ENCODE results near the gene DHDDS. TPM values are rescaled to one million over a fixed set of nuclear protein-coding genes. Genes with fewer than 3 reads are reported as not detected.
"Not testable (repeated sequence)": the region's sequence is repeated elsewhere in the genome, so short reads cannot be mapped to it uniquely, and the experiment has no call there.

Gene DHDDS
- total RNA-seq, 1 experiment from 2014 or later: 56.7 TPM

GRCh38 chr1:26515836-26516235 is 83.7 kb downstream of the DHDDS start:
- ATAC-seq; H3K36me3 ChIP-seq (ENCODE audit: control insufficient read depth, insufficient read depth, low read length); H3K27ac ChIP-seq (ENCODE audit: low read length); H3K27me3 ChIP-seq (ENCODE audit: control insufficient read depth, insufficient read depth, low read length); BruUV-seq (replicated peaks); H3K4me1 ChIP-seq (ENCODE audit: control insufficient read depth, insufficient read depth, low read length); H3K9me3 ChIP-seq (ENCODE audit: control insufficient read depth, insufficient read depth, low read depth, low read length); in situ Hi-C loops (cut with HindIII; ENCODE audit: low pct_unique_long_range_greater_than_20kb, low sequenced_read_pairs); intact Hi-C loops (cut with micrococcal nuclease; ENCODE audit: unreplicated experiment); H3K4me3 ChIP-seq (ENCODE audit: low read depth in 2 of 2, low read length in 2 of 2); CTCF ChIA-PET; DNase-seq (ENCODE audit: low read depth, low spot score): not testable (repeated sequence)
- POLR2A ChIA-PET: interaction anchor here (0.7 kb wide), 2 partner anchors 76 to 242 kb away, joined by 3 to 4 read pairs; no protein-coding TSS in a partner anchor

- intact Hi-C loops (cut with micrococcal nuclease; ENCODE audit: unreplicated experiment): no loop called here
- H3K36me3 ChIP-seq (ENCODE audit: control insufficient read depth, insufficient read depth, low read length): no peaks in the 10 kb centered on the region
- TF ChIP-seq REST (IDR thresholded peaks at IDR 0.05; ENCODE audit: insufficient read depth in 1 of 2, low read depth in 2 of 2, low read length in 1 of 2) (no peak), POLR2AphosphoS5 (IDR thresholded peaks at IDR 0.05; ENCODE audit: low read depth, low read length) (no peak)
- CTCF ChIA-PET: no interaction called here
- no peak for DNase-seq (ENCODE audit: low read depth, low spot score)
- BruUV-seq (replicated peaks): no TSS peak
- no peak; the same call in 1 of the 2 replicates for ATAC-seq
- no peaks in the 10 kb centered on the region for H3K27me3 ChIP-seq (ENCODE audit: control insufficient read depth, insufficient read depth, low read length)
- no peaks in the 10 kb centered on the region for H3K4me1 ChIP-seq (ENCODE audit: control insufficient read depth, insufficient read depth, low read length)
- POLR2A ChIA-PET: interaction anchor here (0.7 to 1.0 kb wide), 2 partner anchors 17 to 1235 kb away, joined by 3 to 15 read pairs; no protein-coding TSS in a partner anchor
- H3K9me3 ChIP-seq (ENCODE audit: control insufficient read depth, insufficient read depth, low read depth, low read length): no peaks in the 10 kb centered on the region
- no peak overlapping the region for H3K27ac ChIP-seq (ENCODE audit: low read length)
- in situ Hi-C loops (cut with HindIII; ENCODE audit: low pct_unique_long_range_greater_than_20kb, low sequenced_read_pairs): no loop called here
- H3K4me3 ChIP-seq (ENCODE audit: low read depth in 2 of 2, low read length in 2 of 2): no peak overlapping the region
Measured at GRCh38 chr1:26516987-26517765, 85.1 kb downstream of the DHDDS start.

GRCh38 chr1:26517766-26518049 is 85.6 kb downstream of the DHDDS start:
- in situ Hi-C loops (cut with HindIII; ENCODE audit: low pct_unique_long_range_greater_than_20kb, low sequenced_read_pairs) (no loop called here), intact Hi-C loops (cut with micrococcal nuclease; ENCODE audit: unreplicated experiment) (no loop called here)
- Histone ChIP-seq H3K4me3 (ENCODE audit: low read depth in 2 of 2, low read length in 2 of 2) (no peak overlapping the region), H3K9me3 (ENCODE audit: control insufficient read depth, insufficient read depth, low read depth, low read length) (no peaks in the 10 kb centered on the region), H3K27me3 (ENCODE audit: control insufficient read depth, insufficient read depth, low read length) (no peaks in the 10 kb centered on the region), H3K4me1 (ENCODE audit: control insufficient read depth, insufficient read depth, low read length) (no peaks in the 10 kb centered on the region), H3K36me3 (ENCODE audit: control insufficient read depth, insufficient read depth, low read length) (no peaks in the 10 kb centered on the region), H3K27ac (ENCODE audit: low read length) (no peak overlapping the region)
- DNase-seq (ENCODE audit: low read depth, low spot score): no peak
- ChIA-PET POLR2A (interaction anchor here (0.7 to 1.0 kb wide), 2 partner anchors 17 to 1236 kb away, joined by 3 to 15 read pairs; no protein-coding TSS in a partner anchor), CTCF (no interaction called here)
- TF ChIP-seq POLR2AphosphoS5 (IDR thresholded peaks at IDR 0.05; ENCODE audit: low read depth, low read length): no peak
- TF ChIP-seq CTCF (IDR thresholded peaks at IDR 0.05): no peak
- no peak for TF ChIP-seq SIN3A (IDR thresholded peaks at IDR 0.05; ENCODE audit: borderline replicate concordance, insufficient read depth, low read depth, low read length)
- no peak for TF ChIP-seq REST (IDR thresholded peaks at IDR 0.05; ENCODE audit: insufficient read depth in 1 of 2, low read depth in 2 of 2, low read length in 1 of 2)
- TF ChIP-seq TCF7L2 (IDR thresholded peaks at IDR 0.05; ENCODE audit: low read depth, low read length): no peak
- ATAC-seq: no peak
- no TSS peak for BruUV-seq (replicated peaks)
